ENCODE data around the gene MEGF10.

Gene MEGF10

DNA sequence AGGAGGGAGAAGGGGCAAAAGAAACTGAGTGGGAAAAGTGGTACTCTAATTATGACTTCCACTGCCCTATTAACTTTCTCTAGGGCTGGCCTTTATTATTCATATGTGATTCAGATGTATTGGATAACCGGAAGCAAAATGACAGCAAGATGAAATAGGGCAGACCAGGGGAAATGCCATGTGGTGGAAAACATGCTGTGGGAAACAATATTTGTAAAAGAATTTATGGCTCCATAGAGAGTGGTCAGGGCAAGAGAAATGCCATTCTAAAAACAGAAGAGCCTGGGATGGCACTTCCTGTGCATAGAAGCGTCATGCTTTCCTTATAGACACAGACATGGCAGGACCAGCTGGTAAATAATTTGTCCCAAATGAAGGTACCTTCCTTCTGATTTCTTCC, 67.7 kb downstream of the MEGF10 start:
- FAIRE-seq (no peak), DNase-seq (ENCODE audit: insufficient read length) (no peak)
- TF ChIP-seq POLR2AphosphoS5 (IDR thresholded peaks at IDR 0.05; ENCODE audit: low read depth, low read length) (no peak), POLR2A (IDR thresholded peaks at IDR 0.05; ENCODE audit: low read depth, low read length) (no peak), TAF1 (IDR thresholded peaks at IDR 0.05; ENCODE audit: borderline replicate concordance, low read depth, low read length) (no peak)

- TF ChIP-seq POLR2AphosphoS5 (IDR thresholded peaks at IDR 0.05; ENCODE audit: low read depth, low read length) (no peak), TAF1 (IDR thresholded peaks at IDR 0.05; ENCODE audit: borderline replicate concordance, low read depth, low read length) (no peak), POLR2A (IDR thresholded peaks at IDR 0.05; ENCODE audit: low read depth, low read length) (no peak)
- DNase-seq (ENCODE audit: insufficient read length) (no peak), FAIRE-seq (no peak)
Measured at GRCh38 chr5:127358740-127359139, 68.1 kb downstream of the MEGF10 start.

GRCh38 chr5:127359502-127359901, 68.9 kb downstream of the MEGF10 start:
- TF ChIP-seq TAF1 (IDR thresholded peaks at IDR 0.05; ENCODE audit: borderline replicate concordance, low read depth, low read length), result no peak
- TF ChIP-seq POLR2A (IDR thresholded peaks at IDR 0.05; ENCODE audit: low read depth, low read length), result no peak
- no peak for TF ChIP-seq POLR2AphosphoS5 (IDR thresholded peaks at IDR 0.05; ENCODE audit: low read depth, low read length)
- DNase-seq (ENCODE audit: insufficient read length) (no peak), FAIRE-seq (no peak)

DNA sequence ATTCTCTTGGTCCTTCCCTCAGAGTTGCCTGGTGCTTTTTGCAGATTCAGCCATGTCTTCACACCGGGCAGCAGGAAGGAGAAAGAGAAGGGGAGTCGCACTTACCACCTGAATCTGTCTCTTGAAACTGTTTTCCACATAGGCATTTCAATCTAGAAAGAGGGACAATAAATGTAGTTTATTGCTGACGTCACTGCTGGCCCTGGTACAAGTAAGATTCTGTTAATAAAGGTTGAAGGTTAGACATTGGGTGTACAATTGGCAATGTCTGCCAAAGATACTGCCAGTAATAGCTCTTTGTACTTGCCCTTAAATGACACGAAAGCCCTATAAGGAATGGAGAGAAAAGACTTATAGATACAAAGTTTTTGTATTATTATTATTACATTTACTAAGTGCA, 72.8 kb downstream of the MEGF10 start:
- no peak for TF ChIP-seq TAF1 (IDR thresholded peaks at IDR 0.05; ENCODE audit: borderline replicate concordance, low read depth, low read length)
- no peak for TF ChIP-seq POLR2A (IDR thresholded peaks at IDR 0.05; ENCODE audit: low read depth, low read length)
- no peak for TF ChIP-seq POLR2AphosphoS5 (IDR thresholded peaks at IDR 0.05; ENCODE audit: low read depth, low read length)
- FAIRE-seq (no peak), DNase-seq (ENCODE audit: insufficient read length) (no peak)

GRCh38 chr5:127367029-127367428, 76.4 kb downstream of the MEGF10 start:
- DNase-seq (ENCODE audit: insufficient read length) (no peak), FAIRE-seq (no peak)
- TF ChIP-seq POLR2A (IDR thresholded peaks at IDR 0.05; ENCODE audit: low read depth, low read length) (no peak), POLR2AphosphoS5 (IDR thresholded peaks at IDR 0.05; ENCODE audit: low read depth, low read length) (no peak), TAF1 (IDR thresholded peaks at IDR 0.05; ENCODE audit: borderline replicate concordance, low read depth, low read length) (no peak)

- no peak for FAIRE-seq
- TF ChIP-seq TAF1 (IDR thresholded peaks at IDR 0.05; ENCODE audit: borderline replicate concordance, low read depth, low read length), result no peak
- TF ChIP-seq POLR2AphosphoS5 (IDR thresholded peaks at IDR 0.05; ENCODE audit: low read depth, low read length), result no peak
- no peak for TF ChIP-seq POLR2A (IDR thresholded peaks at IDR 0.05; ENCODE audit: low read depth, low read length)
- DNase-seq (ENCODE audit: insufficient read length), result no peak
Measured at GRCh38 chr5:127367946-127368465, 77.4 kb downstream of the MEGF10 start.

- FAIRE-seq (no peak), DNase-seq (ENCODE audit: insufficient read length) (no peak)
- no peak for TF ChIP-seq POLR2AphosphoS5 (IDR thresholded peaks at IDR 0.05; ENCODE audit: low read depth, low read length)
Measured at GRCh38 chr5:127369796-127370195, 79.2 kb downstream of the MEGF10 start.

DNA sequence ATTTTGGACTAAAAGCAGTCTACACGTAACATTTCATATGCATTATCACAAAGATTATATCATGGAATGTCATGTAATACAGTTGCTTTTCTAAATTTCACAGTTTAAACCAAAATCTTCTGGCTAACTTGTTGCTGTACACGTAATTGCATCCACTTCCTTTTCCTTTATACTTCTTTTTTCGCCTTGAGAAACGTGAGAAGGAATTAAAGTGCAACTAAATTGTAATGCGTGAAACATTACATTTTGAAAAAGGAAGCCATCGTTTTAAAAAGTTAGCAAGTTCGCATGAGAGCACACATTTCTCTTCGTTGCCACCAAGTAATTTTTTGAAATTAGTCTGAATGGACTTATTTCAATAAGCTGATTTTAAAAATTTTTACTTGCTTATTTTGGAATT, 80.0 kb downstream of the MEGF10 start:
- TF ChIP-seq POLR2AphosphoS5 (IDR thresholded peaks at IDR 0.05; ENCODE audit: low read depth, low read length) (no peak), POLR2A (IDR thresholded peaks at IDR 0.05; ENCODE audit: low read depth, low read length) (no peak), TAF1 (IDR thresholded peaks at IDR 0.05; ENCODE audit: borderline replicate concordance, low read depth, low read length) (no peak)
- FAIRE-seq (no peak), DNase-seq (ENCODE audit: insufficient read length) (no peak)

DNA sequence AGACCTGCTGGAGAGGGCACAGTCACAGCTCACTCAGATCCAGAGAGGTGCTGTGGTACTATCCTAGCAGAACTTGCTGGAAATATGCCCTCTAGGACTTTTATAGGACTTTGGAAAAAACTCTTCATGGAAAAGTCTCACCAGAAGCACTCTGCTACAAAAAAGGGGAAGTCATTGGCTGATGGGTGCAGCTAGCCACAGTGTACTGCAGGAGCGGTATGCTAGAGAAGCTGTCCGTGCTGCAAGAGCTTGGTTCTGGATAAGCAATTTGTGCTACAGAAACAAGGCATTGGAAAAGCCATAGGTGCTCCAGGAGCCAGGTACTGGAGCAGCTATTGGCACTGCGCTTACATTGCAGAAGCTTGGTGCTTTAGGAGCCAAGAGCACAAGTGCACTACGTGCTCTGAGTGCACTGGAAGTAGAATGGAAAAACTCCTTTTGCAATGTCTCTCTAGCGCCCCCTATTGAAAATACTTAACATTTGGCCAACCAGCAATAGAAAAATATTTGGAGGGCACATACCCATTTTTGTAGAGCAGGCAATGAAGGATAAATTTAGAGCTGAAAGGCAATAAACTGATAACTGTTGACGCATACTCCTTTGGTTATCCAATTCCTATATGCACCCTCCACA, 83.4 kb downstream of the MEGF10 start:
- no peak for TF ChIP-seq POLR2A (IDR thresholded peaks at IDR 0.05; ENCODE audit: low read depth, low read length)
- TF ChIP-seq POLR2AphosphoS5 (IDR thresholded peaks at IDR 0.05; ENCODE audit: low read depth, low read length), result no peak
- TF ChIP-seq TAF1 (IDR thresholded peaks at IDR 0.05; ENCODE audit: borderline replicate concordance, low read depth, low read length), result no peak
- FAIRE-seq (no peak), DNase-seq (ENCODE audit: insufficient read length) (no peak)

DNA sequence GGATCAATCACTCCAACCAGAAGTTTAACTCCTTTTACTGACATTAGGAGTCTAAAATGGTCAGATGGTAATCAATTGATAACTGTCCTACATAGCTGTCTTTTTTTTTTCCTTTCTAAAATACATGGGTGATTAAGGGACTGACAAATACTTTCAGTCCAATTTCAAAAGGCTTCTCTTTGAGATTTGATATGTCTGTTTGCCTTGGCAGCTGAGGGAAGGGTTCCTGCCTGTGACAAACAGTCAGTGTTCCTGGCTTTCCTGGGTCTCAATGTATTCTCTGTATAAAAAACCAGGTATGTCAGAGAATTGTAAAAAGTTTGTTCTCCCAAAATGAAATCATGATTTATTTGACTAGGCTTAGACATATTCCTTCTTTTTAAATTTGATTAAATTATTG, 84.5 kb downstream of the MEGF10 start:
- FAIRE-seq (no peak), DNase-seq (ENCODE audit: insufficient read length) (no peak)
- TF ChIP-seq POLR2AphosphoS5 (IDR thresholded peaks at IDR 0.05; ENCODE audit: low read depth, low read length), result no peak
- no peak for TF ChIP-seq POLR2A (IDR thresholded peaks at IDR 0.05; ENCODE audit: low read depth, low read length)
- TF ChIP-seq TAF1 (IDR thresholded peaks at IDR 0.05; ENCODE audit: borderline replicate concordance, low read depth, low read length), result no peak

- FAIRE-seq, result no peak
- no peak for DNase-seq (ENCODE audit: insufficient read length)
- no peak for TF ChIP-seq POLR2AphosphoS5 (IDR thresholded peaks at IDR 0.05; ENCODE audit: low read depth, low read length)
- TF ChIP-seq TAF1 (IDR thresholded peaks at IDR 0.05; ENCODE audit: borderline replicate concordance, low read depth, low read length), result no peak
- no peak for TF ChIP-seq POLR2A (IDR thresholded peaks at IDR 0.05; ENCODE audit: low read depth, low read length)
Measured at GRCh38 chr5:127375544-127376091, 85.0 kb downstream of the MEGF10 start.

DNA sequence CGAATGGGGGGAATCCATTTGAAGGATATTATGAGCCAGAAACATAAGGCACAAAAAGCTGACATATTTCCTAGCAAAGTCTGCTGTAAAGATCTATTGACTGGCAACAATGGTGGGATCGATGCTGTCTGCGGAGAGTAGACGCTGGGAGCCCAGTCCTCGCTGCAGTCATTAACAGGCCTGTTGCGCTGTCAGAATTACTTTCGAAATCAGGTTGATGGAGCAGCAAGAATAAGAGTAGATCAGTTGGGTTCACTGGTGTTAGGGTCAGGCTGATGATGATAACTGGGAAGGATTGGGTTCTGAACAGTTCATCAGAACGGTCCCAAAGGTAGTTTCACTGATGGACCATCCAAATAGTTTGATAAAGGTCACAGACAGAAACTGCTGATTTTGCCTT, 87.1 kb downstream of the MEGF10 start:
- no peak for FAIRE-seq
- TF ChIP-seq TAF1 (IDR thresholded peaks at IDR 0.05; ENCODE audit: borderline replicate concordance, low read depth, low read length) (no peak), POLR2AphosphoS5 (IDR thresholded peaks at IDR 0.05; ENCODE audit: low read depth, low read length) (no peak), POLR2A (IDR thresholded peaks at IDR 0.05; ENCODE audit: low read depth, low read length) (no peak)
- DNase-seq (ENCODE audit: insufficient read length), result no peak

Data from GM12892 (cell line).